ENCODE results near the gene REM1.

DNA sequence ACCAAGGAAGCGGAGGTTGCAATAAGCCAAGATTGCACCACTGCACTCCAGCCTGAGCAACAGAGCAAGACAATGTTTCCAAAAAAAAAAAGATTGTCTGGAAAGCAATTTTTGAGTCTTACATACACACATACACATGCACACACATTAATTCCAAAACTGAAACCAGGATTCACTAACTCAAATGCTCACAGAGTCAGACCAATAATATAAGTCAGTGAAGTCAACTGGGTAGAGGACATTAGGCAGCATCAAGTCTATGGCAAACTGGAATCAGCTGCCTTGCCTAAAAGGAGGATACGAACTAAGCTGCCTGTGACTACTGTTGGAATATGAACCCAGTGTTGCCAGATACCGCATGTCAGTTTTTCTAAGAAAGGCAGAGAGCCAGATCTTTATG is 15.7 kb downstream of the REM1 start:
- no peak for TF ChIP-seq ARNT (IDR thresholded peaks at IDR 0.05)
- no peak for TF ChIP-seq FOXA1 (IDR thresholded peaks at IDR 0.05)
- TF ChIP-seq ELF4 (IDR thresholded peaks at IDR 0.05): no peak

Data from HEK293T (cell line).